Amygdala (tissue), 56 donors: Measurements from ENCODE around the gene DUSP14.

ENCODE experiments used
- DNase-seq, 56 donors: peaks; one replicate each; lab custom pipeline; 2025; lab: John Stamatoyannopoulos, UW

Gene DUSP14

GRCh38 chr17:37512442-37513068, 22.9 kb downstream of the DUSP14 start:
- DNase-seq, result no peak

GRCh38 chr17:37513711-37514110, 24.0 kb downstream of the DUSP14 start:
- no peak for DNase-seq

GRCh38 chr17:37516127-37516571, 26.5 kb downstream of the DUSP14 start:
- peak in 1 of 56 donors; percentile 9 for DNase-seq

GRCh38 chr17:37517881-37518280, 28.2 kb downstream of the DUSP14 start:
- DNase-seq, result no peak

- peak in 2 of 56 donors; percentile 6 to 9 for DNase-seq
Observed at GRCh38 chr17:37518826-37519225, 29.1 kb downstream of the DUSP14 start.

- DNase-seq, result no peak
Observed at GRCh38 chr17:37519251-37519985, 29.7 kb downstream of the DUSP14 start.

GRCh38 chr17:37520174-37520573, 30.5 kb downstream of the DUSP14 start:
- no peak for DNase-seq

- DNase-seq, result no peak
Observed at GRCh38 chr17:37521821-37522220, 32.1 kb downstream of the DUSP14 start.

- DNase-seq, result no peak
Observed at GRCh38 chr17:37523715-37524219, 34.1 kb downstream of the DUSP14 start.

- DNase-seq, result peak in 1 of 56 donors; percentile 16
Observed at GRCh38 chr17:37527249-37527851, 37.7 kb downstream of the DUSP14 start.

GRCh38 chr17:37530420-37530819, 40.7 kb downstream of the DUSP14 start:
- DNase-seq, result no peak

GRCh38 chr17:37532756-37533155, 43.1 kb downstream of the DUSP14 start:
- DNase-seq, result no peak

GRCh38 chr17:37535906-37536305, 46.2 kb downstream of the DUSP14 start:
- no peak for DNase-seq

- DNase-seq, result no peak
Observed at GRCh38 chr17:37538981-37539659, 49.4 kb downstream of the DUSP14 start.

GRCh38 chr17:37541880-37542660, 52.4 kb downstream of the DUSP14 start:
- DNase-seq, result no peak

GRCh38 chr17:37543637-37544052, 54.0 kb downstream of the DUSP14 start:
- DNase-seq, result no peak

GRCh38 chr17:37545486-37545885, 55.8 kb downstream of the DUSP14 start:
- no peak for DNase-seq

- DNase-seq, result no peak
Observed at GRCh38 chr17:37546302-37546701, 56.6 kb downstream of the DUSP14 start.

- DNase-seq, result no peak
Observed at GRCh38 chr17:37547986-37548385, 58.3 kb downstream of the DUSP14 start.

- no peak for DNase-seq
Observed at GRCh38 chr17:37551788-37552187, 62.1 kb downstream of the DUSP14 start.
